ENCODE measurements around the gene SPRN.
"Not testable (repeated sequence)": the region's sequence is repeated elsewhere in the genome, so short reads cannot be mapped to it uniquely, and the experiment has no call there.

Gene SPRN

DNA sequence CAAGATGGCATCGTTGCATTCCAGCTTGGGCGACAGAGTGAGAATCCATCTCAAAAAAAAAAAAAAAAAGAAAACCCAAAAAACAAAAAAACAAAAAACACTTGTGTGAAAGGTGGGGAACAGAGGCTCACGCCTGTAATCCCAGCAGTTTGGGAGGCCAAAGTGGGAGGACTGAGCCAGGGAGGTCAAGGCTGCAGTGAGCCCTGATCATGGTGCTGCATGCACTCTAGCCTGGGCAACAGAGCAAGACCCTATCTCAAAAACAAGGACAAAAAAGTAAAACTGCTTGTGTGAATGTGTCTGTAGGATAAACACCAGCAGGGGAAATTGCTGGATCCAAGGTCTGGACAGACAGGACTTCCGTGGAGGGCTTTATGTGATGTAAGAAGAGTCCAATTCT, 40.9 kb downstream of the SPRN start:
- no peak for DNase-seq

DNA sequence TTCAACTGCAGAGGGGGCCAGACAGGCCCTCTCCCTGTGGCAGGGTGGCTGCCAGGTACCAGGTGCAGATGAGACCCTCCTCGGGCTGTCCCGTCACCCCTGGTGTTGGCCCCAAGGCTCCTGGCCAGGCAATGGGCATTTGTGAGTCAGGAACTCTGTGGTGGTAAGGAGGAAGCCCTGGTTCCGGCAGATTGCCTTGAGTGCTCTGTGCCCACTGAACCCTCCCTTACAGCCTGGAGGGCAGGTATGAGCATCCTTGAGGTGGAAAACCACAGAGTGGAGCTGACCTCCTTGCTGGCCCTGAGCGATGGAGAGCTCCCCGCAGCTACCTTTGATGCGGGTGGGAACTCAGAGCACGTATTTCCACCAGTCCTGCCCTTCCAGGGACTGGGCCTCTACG, 43.4 kb downstream of the SPRN start:
- DNase-seq, result no peak

DNA sequence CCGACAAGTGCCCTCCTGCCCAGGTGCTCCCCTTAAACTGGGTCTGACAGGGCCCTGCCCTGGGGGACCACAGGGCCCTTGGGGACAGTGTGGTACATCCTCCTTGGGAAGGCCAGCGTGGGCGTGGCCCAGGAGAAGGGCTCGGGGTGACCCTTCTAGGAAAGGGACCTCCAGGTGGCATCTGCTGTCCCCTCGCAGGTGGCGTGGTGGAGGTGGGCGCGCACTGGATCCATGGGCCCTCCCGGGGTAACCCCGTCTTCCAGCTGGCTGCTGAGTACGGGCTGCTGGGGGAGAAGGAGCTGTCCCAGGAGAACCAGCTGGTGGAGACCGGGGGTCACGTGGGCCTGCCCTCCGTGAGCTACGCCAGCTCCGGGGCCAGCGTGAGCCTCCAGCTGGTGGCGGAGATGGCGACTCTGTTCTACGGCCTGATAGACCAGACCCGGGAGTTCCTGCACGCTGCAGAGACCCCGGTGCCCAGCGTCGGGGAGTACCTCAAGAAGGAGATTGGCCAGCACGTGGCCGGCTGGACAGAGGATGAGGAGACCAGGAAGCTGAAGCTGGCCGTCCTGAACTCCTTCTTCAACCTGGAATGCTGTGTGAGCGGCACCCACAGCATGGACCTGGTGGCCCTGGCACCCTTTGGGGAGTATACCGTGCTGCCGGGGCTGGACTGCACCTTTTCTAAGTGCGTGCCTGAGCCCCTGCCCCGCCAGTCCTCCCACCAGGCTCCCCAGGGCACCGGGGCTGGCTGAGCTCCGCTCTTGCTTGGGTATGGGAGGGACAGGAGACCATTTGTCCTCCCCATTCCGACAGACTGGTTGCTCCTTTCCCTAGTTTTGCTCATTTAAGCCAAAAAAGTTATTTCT, 44.4 kb downstream of the SPRN start:
- DNase-seq, result no peak

DNA sequence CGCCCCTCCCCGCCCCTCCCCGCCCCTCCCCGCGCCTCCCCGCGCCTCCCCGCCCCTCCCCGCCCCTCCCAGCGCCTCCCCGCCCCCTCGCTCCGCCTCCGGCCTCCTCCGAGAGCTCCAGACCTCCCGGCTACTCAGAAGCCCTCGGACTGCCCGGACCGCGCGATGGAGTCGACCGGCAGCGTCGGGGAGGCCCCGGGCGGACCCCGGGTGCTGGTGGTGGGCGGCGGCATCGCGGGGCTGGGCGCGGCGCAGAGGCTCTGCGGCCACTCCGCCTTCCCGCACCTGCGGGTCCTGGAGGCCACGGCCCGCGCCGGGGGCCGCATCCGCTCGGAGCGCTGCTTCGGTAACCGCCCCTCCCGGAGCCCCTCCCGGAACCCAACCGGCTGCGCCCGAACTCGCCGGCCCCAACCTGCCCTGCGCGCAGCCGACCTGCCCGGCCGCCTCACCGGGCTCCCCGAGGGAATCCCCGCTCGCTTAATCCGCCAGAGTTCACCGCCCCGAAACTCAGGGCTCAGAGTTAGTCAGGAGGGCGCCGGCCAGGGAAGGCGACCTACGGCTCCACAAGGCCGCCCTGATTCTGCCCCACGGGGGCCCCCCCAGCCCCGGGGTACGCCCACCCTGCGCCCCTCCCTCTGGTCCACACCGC, 45.1 kb downstream of the SPRN start, which contains the start of gene PAOX:
Gene PAOX (plus strand): TSS at position 111 of the 649 bp plus-strand sequence. CDS start 55 bp downstream, at position 166.
- DNase-seq, result peak; percentile 44

DNA sequence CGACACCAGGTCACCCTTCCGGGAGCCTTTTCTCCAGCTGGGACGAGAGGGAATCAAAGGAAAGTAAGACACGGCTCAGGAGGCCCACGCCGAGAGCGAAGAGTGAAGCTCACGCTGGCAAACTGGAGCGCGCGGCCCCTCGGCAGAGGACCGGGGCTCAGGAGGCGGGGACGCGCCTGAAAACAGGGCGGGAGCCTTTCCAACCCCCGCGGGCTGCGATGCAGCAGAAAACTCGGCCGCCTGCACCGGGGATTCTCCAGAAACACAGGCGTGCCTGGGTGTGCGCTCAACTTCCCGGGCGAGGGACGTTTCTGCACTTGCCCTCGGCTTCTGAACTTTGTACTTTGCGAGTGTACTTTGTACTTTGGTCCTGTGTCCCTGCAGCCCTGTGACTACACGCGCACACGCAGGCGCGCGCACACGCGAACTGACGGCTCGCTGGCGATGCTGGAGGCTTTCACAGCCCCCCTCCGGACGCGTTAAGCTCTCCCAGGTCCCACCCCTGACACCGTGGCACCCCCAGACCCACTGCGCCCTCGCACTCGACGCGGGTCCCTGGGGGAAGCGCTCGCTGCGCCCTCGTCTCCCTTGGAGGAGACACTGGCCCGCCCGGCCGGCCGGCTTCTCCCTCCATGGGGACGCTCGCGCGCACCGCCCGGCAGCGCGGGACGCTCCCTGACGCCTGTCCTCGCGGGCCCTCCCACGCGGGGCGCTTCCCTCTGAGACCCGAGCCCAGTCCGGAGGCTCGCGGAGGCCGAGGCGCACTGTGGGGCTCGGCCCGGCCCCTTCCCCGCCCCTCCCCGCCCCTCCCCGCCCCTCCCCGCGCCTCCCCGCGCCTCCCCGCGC, 46.0 kb downstream of the SPRN start:
- peak; percentile 19 for DNase-seq

DNA sequence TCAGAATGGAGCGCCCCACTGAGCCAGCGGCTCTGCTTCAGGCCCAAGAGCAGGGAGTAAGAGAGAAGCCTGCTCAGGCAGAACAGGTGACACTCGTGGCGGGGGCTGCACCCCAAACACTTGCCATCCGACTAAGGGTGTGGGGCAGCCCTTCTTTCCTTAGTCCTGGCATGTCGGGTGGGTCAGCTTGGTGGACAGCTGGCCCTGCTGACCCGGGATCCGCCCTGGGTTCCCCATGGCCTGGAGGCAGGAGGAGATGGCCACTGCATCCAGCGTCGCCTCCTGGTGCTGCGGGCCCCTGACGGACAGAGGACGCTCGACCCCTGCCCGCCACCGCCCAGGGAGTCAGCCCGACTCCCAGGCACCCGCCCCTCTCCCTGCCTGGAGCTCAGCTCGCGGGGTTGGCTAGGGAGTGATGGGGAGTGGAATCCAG, 46.6 kb downstream of the SPRN start:
- no peak for DNase-seq

DNA sequence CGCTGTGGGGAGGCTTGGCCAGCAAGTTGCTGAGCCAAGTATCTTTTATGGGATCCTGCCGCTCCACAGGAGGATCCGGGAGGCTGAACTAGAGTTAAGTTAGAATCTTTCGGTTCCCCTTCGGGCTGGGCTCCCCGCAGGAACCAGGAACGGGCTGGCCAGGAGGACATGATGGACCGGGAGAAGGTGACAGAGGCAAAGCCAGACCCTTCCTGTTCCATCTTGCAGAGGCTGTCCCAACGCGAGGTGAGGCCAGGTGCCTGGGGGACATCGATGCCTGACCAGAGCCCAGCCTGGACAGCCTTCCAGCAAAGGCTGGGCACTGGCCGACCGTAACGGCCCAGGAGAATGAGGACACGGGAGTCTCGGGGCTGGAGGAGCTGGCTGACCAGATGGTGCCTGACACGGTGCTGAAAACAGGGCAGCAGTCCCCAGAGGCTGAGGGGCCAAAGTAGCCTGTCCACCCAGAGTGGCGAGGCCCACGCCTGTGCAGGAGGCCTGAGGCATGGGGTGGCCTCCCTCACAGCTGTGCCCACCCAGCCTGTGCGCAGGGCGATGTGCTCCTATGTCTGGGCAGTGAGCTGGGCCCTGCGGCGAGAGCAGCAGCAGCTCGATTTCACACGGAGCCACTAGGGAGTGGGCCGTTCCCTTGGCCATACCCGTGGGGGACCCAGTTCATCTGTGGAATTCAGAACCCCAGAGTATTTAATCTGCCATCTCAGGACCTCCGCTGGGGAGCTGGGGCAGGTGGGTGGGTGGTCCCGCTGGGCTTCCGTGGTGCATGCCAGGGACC, 47.2 kb downstream of the SPRN start:
- DNase-seq, result no peak

DNA sequence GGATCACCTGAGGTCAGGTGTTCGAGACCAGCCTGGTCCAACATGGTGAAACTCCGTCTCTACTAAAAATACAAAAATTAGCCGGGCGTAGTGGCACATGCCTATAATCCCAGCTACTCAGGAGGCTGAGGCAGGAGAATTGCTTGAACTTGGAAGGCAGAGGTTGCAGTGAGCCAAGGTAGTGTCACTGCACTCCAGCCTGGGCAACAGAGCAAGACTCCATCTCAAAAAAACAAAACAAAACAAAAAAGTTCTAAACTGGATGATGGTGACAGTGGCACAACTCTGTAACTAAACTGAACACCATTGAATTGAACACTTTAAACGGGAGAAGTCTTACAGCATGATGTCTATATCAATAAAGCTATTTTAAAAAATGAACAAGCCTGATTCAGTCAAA, 48.2 kb downstream of the SPRN start:
- not testable (repeated sequence) for DNase-seq

DNA sequence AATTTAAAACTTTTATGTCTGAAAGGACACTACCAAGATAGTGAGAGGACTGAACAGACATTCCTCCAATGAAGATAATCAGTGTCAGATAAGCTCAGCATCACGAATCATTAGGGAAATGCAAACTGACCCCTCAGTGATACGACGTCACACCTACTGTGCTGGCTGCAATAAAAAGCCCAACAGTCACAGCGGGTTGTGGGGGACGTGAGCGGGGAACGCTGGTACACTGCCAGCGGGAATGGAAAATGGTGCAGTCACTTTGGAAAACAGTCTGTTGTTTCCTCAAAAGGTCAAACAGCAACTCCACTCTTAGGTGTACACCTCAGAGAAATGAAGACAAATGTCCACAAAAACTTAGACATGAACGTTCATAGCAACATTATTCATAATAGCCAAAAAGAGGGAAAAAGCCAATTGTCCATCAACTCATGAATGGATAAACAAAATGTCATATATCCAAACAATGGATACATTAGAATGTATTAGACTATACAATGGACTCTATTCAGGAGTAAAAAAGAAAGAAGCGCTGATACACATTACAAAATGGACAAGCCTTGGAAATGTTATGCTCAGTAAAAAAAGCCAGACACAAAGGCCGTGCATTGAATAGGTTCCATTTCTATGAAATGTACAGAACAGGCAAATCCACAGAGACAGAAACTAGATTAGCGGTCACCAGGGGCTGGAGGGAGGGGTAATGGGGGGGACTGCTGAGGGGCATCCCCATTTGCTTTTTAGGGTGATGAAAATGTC, 48.9 kb downstream of the SPRN start:
- no peak for DNase-seq

DNA sequence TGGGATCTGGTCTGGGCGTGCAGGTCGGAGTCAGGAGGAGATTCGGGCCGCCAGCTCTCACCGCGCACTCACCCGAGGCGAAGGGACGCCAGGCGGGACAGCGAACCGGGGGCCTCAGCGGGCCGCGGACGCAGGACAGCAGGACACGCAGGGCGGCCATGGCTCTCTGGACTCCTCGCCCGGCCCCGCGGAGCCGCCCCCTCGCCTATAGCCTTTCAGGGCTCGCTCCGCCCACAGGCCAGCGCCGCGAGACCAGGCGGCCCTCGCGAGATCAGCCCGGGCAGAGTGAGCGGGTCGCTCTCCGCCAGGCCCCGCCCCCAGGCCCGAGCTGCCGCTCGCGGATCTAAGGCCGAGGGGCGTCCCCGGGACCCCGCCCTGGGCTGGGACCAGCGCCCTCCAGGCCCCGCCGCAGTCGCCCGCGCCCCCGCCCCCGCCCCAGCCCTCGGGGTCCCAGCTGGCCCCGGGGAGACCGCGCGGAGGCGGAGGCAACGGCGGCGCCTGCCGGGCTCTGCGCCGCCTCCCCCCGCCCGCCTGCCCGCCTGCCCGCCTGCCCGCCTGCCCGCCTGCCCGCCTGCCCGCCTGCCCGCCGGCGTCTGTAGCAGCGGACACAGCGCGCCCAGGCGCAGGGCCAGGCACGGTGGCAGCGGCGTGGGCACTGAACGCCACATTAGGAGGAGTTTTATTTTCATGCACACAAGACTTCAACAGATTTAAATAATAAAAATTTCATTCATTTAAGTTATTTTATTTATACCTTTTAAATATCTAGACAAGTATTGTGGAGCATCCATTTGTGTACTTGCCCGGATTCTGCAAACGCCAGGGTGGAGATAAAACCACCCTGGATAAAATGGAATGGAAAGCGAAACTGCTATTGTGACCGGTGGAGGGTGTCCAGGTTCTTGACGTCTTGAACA, 51.0 kb downstream of the SPRN start, which contains the start of gene ECHS1:
Gene ECHS1 (minus strand): TSS at position 181 of the 917 bp plus-strand sequence. CDS start 21 bp downstream, at position 160.
- DNase-seq, result peak; percentile 94

DNA sequence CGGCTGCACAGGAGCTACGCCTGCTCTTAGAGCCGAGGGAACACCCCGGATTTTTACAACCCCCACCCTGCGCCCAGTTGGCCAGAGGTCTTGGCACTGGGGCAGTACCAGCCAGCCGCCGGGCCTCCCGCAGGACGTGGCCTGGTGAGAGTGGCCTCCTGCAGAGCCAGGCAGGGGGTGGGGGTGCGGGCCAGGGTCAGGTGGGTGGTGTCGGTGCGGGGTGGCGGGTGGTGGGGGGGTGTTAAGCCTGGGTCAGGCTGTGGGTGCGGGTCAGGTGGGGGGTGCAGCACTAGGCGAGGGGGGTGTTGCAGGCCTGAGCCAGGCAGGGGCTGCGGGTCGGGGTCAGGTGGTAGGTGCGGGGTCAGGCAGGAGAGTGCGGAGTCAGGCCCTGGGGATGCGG, 51.9 kb downstream of the SPRN start:
- no peak for DNase-seq
